GM21717 (cell line): Measurements from ENCODE around the gene APPBP2.
"Not testable (repeated sequence)": the region's sequence is repeated elsewhere in the genome, so short reads cannot be mapped to it uniquely, and the experiment has no call there.

ENCODE experiments used
- ATAC-seq: cut with Tn5 transposase; IDR thresholded peaks from one replicate; pipeline ENCODE4 v1.9.1; 2021; ENCODE audit warnings: mild to moderate bottlenecking, moderate library complexity; ENCODE audit not compliant: unreplicated experiment

APPBP2 gene

GRCh38 chr17:60525685-60526514, at the start of gene APPBP2:
TSS of gene APPBP2 (minus strand) at chr17:60526242. CDS start at chr17:60525931, 311 bp downstream.
- ATAC-seq = peak; percentile 88

GRCh38 chr17:60573236-60574051, 47.4 kb upstream of the APPBP2 start:
- no peak for ATAC-seq

- no peak for ATAC-seq
These were observed 39.2 kb upstream of the APPBP2 start for GRCh38 chr17:60565233-60565632.

- ATAC-seq = no peak
These were observed 37.7 kb upstream of the APPBP2 start for GRCh38 chr17:60563743-60564142.

- ATAC-seq = no peak
These were observed 36.4 kb upstream of the APPBP2 start for GRCh38 chr17:60562421-60562820.

GRCh38 chr17:60560860-60561257, 34.8 kb upstream of the APPBP2 start:
- no peak for ATAC-seq

GRCh38 chr17:60559995-60560859, 34.2 kb upstream of the APPBP2 start:
- no peak for ATAC-seq

GRCh38 chr17:60559659-60559994, 33.6 kb upstream of the APPBP2 start:
- no peak for ATAC-seq

- no peak for ATAC-seq
These were observed 31.8 kb upstream of the APPBP2 start for GRCh38 chr17:60557805-60558204.

GRCh38 chr17:60555786-60556185, 29.7 kb upstream of the APPBP2 start:
- no peak for ATAC-seq

GRCh38 chr17:60554377-60554788, 28.3 kb upstream of the APPBP2 start:
- ATAC-seq = no peak

GRCh38 chr17:60552255-60552654, 26.2 kb upstream of the APPBP2 start:
- ATAC-seq = not testable (repeated sequence)

GRCh38 chr17:60548990-60549389, 22.9 kb upstream of the APPBP2 start:
- ATAC-seq = no peak

GRCh38 chr17:60545465-60546191, 19.6 kb upstream of the APPBP2 start:
- ATAC-seq = no peak

- ATAC-seq = no peak
These were observed 16.0 kb upstream of the APPBP2 start for GRCh38 chr17:60542071-60542470.

GRCh38 chr17:60540460-60540859, 14.4 kb upstream of the APPBP2 start:
- ATAC-seq = no peak

- ATAC-seq = no peak
These were observed 13.8 kb upstream of the APPBP2 start for GRCh38 chr17:60539807-60540206.

- ATAC-seq = no peak
These were observed 12.7 kb upstream of the APPBP2 start for GRCh38 chr17:60538726-60539125.

GRCh38 chr17:60535382-60536279, 9.6 kb upstream of the APPBP2 start:
- no peak for ATAC-seq
